ENCODE measurements around the gene PSPH.

DNA sequence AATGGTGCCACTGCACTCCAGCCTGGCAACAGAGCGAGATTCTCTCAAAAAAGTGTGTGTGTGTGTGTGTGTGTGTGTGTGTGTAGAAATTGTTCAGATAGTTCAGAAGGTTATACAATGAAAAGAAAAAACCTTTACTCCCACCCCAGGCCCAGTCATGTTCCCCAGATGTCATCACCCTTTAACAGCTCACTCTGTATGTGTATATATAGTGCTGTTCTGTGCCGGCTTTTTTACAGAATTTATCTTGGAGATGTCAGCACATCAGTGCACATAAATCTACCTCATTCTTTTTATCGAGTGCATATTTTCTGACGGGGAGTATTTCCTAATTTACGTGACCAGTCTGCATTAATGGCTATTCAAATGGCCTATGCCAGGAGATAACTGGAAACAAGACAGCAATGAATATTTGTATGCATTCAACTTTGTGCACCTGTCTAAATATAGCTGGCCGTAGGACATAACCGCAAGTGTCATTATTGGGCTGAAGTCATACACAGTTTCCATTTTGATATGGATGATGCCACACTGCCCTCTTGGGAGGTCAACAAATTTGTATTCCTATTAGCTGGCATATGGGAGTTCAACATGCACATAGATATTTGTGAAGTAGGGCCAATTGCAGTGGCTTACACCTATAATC lies 75.1 kb downstream of the PSPH start:
- TF ChIP-seq, protein P1, sequence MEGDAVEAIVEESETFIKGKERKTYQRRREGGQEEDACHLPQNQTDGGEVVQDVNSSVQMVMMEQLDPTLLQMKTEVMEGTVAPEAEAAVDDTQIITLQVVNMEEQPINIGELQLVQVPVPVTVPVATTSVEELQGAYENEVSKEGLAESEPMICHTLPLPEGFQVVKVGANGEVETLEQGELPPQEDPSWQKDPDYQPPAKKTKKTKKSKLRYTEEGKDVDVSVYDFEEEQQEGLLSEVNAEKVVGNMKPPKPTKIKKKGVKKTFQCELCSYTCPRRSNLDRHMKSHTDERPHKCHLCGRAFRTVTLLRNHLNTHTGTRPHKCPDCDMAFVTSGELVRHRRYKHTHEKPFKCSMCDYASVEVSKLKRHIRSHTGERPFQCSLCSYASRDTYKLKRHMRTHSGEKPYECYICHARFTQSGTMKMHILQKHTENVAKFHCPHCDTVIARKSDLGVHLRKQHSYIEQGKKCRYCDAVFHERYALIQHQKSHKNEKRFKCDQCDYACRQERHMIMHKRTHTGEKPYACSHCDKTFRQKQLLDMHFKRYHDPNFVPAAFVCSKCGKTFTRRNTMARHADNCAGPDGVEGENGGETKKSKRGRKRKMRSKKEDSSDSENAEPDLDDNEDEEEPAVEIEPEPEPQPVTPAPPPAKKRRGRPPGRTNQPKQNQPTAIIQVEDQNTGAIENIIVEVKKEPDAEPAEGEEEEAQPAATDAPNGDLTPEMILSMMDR (IDR thresholded peaks at IDR 0.05; ENCODE audit: extremely low read depth in 1 of 2, insufficient read depth in 1 of 2, low read depth in 1 of 2, low read length in 2 of 2): no peak
- TF ChIP-seq POLR2AphosphoS5 (IDR thresholded peaks at IDR 0.05; ENCODE audit: insufficient read depth, low read depth, low read length) (no peak), EZH2 (IDR thresholded peaks at IDR 0.05; ENCODE audit: borderline replicate concordance, low read depth, low read length, severe bottlenecking) (no peak), POLR2A (IDR thresholded peaks at IDR 0.05; ENCODE audit: low read depth, low read length) (no peak), GATA2 (IDR thresholded peaks at IDR 0.05; ENCODE audit: insufficient read depth, insufficient read length, low read depth, low read length) (no peak), FOS (IDR thresholded peaks at IDR 0.05; ENCODE audit: borderline replicate concordance, insufficient read depth, low read length) (no peak), JUN (IDR thresholded peaks at IDR 0.05; ENCODE audit: borderline replicate concordance, insufficient read depth, insufficient read length, low read depth) (no peak), MYC (IDR thresholded peaks at IDR 0.05; ENCODE audit: low read depth, low read length) (no peak)
- TF ChIP-seq, protein P2, sequence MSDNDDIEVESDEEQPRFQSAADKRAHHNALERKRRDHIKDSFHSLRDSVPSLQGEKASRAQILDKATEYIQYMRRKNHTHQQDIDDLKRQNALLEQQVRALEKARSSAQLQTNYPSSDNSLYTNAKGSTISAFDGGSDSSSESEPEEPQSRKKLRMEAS (IDR thresholded peaks at IDR 0.05; ENCODE audit: insufficient read depth, insufficient read length): no peak

All from endothelial cell of umbilical vein (primary cell).